Hypothalamus (tissue), 51 donors: ENCODE results near the gene SH3TC2.

ENCODE experiments used
- DNase-seq, 51 donors: peaks; one replicate each; lab custom pipeline; 2025; lab: John Stamatoyannopoulos, UW

SH3TC2 gene

GRCh38 chr5:148974642-148975327 is 88.1 kb downstream of the SH3TC2 start:
- DNase-seq: no peak

DNA sequence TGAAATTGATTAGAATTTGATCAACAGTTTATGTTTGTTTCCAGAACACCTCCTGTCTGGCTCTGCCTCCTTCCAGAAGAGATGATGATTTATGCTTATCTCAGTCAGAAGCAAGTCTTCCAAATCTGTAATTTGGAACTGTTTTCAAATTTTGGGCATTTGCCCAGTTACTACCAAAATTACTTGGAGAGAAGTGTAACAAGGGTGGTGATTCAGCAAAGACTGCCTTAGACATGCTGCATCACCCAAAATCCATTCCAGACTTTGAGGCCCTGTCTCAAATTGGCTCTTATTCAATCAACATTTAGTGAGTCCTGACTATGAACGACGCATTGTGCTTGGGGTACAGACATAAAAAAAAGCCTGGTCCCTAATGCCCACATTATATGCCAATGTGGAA is 89.4 kb downstream of the SH3TC2 start:
- no peak for DNase-seq

DNA sequence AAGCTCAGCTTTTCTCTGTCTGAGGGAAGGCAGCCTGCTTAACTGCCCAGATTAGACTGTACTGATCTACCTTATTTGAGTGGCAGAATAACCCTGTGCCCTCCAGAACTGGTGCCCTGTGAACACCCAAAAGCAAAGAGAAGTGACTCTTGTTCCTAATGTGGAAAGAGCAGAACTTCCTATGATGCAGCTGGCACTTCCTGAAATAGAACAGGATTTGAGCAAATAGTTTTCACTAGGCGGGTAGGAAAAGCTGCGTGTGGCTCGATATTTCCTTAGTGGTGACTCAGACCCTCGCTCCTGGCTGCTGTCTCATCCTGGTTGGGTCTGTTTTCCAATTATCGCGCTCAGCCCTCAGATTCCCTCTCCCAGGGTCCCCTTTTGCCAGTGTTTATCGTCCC is 89.9 kb downstream of the SH3TC2 start:
- DNase-seq: peak in 1 of 51 donors; percentile 32

GRCh38 chr5:148972396-148972795 is 90.5 kb downstream of the SH3TC2 start:
- no peak for DNase-seq

- no peak for DNase-seq
Measured at GRCh38 chr5:148970876-148971275, 92.0 kb downstream of the SH3TC2 start.

- DNase-seq: peak in 10 of 51 donors; percentile 4 to 26 (median 9)
Measured at GRCh38 chr5:148970228-148970627, 92.6 kb downstream of the SH3TC2 start.

GRCh38 chr5:148969291-148969690 is 93.6 kb downstream of the SH3TC2 start:
- no peak for DNase-seq

DNA sequence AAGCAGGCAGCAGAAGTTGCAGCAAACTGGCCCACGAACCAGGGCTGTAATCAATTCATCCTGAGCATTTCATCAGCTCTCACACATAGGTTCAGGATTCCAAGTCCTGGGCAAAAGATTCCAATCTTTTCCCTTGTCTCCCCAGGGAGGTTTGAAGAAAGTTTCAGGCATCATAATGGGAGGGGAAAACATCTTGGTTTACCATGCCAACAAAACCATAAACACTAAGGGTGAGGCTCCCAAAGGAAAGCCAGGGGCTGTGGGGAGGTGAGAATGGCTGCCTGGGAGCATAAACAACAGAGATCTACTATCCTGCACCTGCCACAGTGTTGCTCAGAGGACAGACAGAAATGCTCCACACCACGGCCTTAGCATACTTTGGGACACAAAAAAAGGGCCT is 94.6 kb downstream of the SH3TC2 start:
- DNase-seq: no peak

GRCh38 chr5:148967783-148968182 is 95.1 kb downstream of the SH3TC2 start:
- DNase-seq: no peak

- no peak for DNase-seq
Measured at GRCh38 chr5:148966938-148967337, 95.9 kb downstream of the SH3TC2 start.

DNA sequence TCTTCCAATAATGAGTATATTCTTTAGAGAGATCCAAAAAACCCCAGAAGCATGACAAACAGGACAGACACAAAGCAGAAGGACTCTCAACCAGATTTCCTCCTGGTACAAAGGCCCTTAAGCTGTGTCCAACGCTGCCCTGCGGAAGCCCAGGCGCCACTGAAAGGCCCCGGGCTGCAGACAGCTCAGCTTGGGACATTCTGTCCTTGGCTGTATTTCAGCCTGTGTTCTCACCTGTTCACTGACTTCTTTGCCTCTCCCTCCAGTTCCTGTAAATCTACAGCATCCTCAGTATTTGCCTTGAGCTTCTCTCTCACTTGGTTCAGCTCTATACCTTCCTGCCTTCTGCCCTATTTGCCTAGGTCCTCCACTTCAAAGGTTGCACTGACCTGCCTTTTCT is 96.5 kb downstream of the SH3TC2 start:
- DNase-seq: peak in 1 of 51 donors; percentile 1

- DNase-seq: no peak
Measured at GRCh38 chr5:148965511-148966265, 97.2 kb downstream of the SH3TC2 start.

- DNase-seq: no peak
Measured at GRCh38 chr5:148963664-148964063, 99.2 kb downstream of the SH3TC2 start.

DNA sequence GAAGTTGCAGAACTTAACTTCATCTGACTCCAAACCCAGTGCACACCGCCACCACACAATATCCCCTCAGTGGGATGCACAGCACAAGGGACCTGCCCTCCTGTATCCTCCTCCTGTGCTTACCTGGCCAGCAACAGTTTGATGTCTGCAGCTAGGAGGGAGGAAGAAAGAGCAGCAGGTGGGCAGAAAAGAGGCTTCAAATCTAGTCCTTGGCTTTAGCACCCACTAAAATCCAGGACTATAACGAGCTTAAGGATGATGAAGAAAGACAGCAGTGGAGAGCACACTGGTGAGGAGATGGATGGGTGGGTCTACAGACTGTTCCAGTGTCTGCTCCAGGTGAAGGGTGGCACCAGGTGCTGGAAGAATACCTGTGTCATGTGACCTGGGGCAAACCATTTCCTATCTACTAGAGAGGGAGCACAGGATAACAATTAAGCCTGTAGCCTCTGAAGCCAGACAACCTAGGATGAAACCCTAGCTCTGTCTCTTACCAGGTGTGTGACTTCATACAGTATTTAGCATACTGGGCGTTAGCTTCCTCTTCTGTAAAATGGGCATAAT is 100.0 kb downstream of the SH3TC2 start:
- DNase-seq: no peak

DNA sequence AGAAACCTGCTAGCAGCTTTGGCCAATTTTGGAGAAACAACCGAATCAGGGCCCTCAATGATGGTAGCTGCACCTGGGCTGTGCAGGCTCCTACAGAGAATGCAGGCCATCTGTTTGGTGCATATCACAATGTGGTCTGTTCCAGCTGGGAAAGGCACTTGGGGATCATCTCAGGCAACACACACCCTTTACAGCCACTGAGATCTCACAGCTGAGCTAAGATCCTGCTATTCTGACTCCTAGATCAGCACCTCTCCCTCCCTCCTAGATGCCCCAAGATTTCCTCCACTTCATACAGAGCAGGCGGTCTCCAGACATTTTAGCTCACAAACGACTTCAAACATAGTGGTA is 100.7 kb downstream of the SH3TC2 start:
- no peak for DNase-seq

- no peak for DNase-seq
Measured at GRCh38 chr5:148961261-148962199, 101.3 kb downstream of the SH3TC2 start.

- no peak for DNase-seq
Measured at GRCh38 chr5:148960070-148960769, 102.6 kb downstream of the SH3TC2 start.

- peak in 10 of 51 donors; percentile 2 to 29 (median 6) for DNase-seq
Measured at GRCh38 chr5:148957591-148958202, 105.2 kb downstream of the SH3TC2 start.

DNA sequence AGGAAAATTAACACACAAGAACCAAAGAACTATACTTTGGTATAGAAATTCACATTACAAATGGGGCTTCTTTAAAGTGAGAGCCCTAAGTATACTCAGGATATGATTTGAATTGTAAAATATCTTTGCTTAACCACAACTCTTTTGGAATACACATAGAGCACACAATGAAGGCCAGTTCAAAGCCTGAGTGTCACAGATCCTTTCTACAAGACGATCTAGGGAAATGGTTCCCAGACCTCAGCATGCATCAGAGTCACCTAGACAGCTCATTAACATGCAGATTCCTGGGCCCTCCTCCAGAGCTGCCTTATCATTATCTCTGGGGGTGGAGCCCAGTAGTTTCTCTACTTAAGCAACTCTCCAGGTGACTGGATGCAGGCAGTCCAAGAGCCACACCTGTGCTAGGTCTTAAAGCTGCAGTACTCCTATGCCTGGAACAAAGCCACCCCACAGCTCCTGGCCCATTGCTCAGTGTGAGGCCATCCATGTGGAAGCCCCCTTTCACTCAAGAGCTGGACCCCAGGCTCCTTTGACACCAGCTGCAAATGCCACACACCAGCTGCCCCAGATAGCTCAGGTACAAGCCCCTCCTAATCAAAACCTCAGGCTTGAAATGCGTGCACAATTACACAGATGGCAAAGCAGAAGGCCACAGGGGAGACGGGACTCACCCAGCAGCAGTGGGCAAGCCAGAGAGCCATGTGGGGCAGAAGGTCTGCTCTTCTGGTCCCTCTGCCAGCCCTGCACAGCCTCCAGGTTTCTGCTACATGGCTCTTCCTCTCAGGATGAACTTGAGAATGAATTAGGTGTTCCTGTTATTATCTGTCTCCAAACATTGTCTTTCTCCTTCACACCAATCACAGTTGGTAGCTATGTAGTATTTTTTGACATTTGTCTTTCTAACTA is 106.1 kb downstream of the SH3TC2 start:
- no peak for DNase-seq
